HG02623 (cell line): ENCODE measurements around the gene GPR78.
"Not testable (repeated sequence)": the region's sequence is repeated elsewhere in the genome, so short reads cannot be mapped to it uniquely, and the experiment has no call there.

Source experiments
- ATAC-seq: cut with Tn5 transposase; IDR thresholded peaks from one replicate; pipeline ENCODE4 v1.9.1; 2021; ENCODE audit warnings: moderate library complexity; ENCODE audit not compliant: unreplicated experiment

The GPR78 gene

DNA sequence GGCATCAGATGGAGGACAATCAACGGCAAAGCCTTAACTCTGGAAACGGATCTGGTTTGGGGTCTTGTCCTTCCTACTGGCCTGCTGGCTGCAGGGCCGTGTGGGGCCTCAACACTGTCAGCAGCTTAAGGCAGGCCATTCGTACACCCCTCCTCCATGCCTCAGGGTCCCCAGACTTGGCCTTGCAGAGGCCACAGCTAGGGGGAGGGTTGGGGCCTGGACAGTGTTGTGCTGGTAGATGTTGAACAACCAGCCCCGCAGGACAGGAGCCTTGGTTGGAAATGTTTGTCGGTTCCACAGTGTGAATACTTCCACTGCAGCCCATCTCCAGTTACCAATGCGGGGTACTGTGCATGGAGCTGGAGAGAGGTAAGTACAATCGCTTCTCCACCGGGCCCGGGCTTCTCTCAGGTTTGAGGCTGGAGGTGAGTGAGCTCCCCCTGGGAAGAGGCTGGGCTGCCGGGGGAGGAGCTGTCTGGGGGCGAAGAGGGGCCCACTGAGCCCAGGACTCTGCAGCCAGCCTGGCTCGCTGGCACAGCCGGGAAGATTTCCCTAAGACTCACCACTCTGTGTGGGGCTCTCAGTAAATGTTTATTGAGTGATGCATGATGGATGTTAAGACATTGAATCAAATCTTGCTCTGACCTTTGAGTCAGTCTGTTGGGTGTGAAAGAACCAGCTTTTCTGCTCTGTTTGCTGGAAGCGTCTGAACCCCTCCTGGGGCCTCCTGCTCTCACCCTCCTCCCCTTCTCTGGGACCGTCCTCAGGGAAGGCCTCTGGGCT is 19.7 kb upstream of the GPR78 start:
- ATAC-seq: no peak

DNA sequence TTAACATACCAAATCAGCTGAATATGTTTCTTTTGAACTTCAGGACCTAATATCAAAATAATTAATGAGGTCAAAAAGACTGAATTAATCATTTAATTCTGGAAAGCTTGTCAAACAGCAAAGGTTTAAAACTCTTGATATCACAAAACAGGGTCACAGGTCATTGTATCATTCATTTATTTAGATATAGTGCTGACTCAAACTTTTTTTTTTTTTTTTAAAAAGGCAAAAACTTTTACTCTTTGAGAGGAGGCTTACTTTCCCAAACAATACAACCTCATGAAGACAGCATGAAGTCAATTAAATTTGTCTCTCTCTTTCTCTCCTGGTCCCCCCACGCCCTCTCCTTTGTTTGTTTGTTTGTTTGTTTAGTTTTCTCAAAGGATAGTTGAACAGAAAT is 15.6 kb upstream of the GPR78 start:
- ATAC-seq: no peak

DNA sequence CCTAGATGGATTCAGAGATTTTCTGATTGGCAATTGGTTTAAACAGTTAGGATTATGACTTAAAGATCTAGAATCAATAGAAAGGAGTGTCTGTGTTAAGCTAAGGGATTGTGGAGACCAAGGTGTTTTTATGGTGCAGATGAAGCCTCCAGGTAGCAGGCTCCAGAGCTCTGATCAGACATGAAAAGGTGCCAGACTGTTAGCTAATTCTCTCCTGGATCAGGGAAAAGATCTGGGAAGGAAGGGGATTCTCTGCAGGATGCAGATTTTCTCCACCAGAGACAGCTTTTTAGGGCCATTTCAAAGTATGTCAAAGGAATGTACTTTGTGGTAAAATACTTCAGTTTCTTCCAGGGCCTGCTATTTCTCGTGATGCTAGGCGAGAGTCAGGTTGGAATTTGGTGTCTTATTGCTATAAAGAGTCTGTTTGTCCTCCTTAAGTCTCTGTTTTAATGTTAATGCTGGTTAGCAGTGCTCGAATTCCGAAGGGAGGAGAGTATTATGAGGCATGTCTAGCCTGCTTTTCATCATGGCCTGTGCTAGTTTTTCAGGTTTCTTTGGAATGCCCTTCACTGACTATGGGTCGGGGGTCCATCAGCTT is 12.0 kb upstream of the GPR78 start:
- no peak for ATAC-seq

DNA sequence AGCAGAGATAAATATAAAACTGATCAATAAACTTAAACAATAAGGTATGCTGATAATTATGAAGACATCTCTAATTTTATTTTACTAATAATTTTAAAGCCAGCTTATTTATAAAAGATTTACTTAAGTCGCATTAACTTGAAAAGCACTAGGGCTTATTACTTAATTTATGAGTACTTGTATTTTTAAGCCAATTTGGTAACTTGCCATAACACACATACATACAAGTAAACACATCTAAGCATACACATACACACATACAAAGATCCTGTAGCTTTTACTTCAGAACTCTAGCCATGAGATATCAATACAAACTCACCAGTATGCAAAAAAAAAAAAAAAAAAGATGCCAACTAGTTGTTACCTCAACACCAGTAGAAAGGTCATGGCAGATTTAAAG is 10.0 kb upstream of the GPR78 start:
- no peak for ATAC-seq

DNA sequence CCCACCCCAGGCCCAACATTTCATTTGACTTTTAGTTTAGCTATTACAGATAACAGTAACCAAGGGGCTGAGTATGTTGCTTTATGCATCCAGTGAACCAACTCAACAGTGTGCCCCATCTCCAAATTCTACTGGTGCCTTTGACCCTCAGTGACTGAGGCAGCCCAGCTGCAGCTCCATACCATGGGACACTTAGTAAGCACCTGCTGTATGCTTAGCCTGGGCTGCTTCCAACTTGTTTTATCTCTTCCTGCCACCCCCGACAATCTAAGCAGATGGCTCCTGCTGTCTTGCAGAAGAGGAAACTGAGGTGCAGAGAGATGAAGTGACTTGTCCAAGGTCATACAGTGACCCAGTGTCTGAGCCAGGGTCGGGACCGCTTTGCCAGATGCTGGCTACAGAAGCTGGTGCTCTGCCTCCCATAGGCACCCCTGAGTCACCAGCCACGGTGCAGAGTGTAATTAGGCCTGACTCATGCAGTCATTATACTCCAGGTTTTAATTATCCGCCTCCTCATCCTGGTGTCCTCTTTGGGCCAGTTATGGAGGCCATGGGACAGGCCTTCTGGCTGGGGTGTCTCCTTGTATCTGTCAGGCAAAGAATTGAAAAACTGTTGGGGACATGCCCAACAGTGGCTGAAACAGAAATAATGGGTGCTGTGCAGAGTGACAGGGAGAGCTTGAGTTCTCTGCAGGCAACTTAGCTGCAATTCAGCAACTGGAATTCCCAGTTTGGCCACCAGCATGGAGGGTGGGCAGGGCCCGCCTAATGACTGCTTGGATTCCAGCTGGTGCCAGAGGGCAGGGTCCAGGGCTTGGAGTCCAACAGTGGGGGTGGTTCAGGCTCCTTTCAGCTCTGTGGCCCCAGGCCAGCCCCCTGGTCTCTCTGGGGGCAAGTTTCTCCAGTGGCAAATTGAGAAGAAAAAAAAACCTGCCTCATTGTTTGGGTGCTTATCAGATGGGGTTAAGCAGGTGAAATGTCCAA is 8.2 kb upstream of the GPR78 start:
- no peak for ATAC-seq

DNA sequence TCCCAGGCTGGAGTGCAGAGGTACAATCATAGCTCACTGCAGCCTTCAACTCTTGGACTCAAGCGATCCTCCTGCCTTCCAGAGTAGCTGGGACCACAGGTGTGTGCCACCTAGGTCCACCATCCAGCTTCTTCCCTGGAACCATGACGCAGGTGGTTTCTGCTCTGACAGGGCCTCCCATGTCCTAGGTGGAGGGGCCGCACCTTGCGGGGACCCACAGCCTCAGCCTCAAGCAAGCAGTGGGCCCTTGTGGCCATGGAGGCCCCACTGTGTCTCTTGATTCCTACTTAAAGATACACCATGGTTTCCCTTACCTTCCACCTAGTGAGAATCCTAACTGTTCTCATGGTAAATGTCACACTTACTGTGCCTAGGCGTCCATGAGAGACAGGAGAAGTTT is 6.9 kb upstream of the GPR78 start:
- no peak for ATAC-seq

DNA sequence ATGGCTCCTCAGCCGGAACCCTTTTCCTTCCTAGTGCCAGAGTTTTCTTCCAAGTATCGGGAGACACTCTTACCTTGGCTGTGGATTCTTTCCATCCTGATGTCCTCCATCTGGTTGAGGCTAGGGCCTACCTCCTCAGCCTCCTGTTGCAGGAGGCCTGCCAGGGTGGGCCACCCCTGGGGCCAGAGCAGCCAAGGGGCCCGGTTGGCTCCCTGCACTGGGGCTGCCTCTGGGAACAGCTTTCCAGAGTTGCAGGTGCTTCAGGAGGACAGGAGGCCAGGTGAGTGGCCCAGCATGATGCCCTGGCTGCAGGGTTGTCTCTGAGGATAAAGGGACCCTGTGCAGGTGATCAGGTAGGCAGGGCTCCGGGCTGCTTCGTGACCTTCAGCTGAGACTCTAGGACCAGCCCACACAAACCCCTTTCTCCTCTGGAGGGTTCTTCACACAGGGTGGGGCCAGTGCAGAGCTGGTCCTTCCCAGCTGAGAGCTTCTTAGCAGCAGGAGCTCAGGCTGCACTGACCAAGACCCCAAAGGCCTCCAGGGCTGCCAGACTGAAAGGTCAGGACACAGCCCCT is 5.3 kb upstream of the GPR78 start:
- ATAC-seq: no peak

DNA sequence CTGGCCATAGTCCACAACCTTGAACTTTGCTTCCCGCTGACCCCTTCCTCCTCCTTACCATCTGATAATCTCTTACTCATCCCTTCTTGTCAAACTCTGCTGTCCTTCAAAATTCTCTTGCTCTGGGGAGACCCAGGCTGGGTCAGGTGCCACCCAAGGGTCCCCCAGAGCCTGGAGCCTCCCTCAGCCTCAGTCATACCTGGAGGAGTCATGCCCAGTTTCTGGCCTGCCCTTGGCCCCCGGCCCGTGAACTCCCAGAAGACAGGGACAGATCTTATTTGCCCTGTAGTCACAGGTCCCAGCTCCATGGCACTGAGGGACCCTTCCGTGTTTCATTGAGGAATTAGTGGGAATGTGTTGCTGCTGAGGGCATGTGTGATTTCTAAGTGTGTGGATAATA is 4.7 kb upstream of the GPR78 start:
- ATAC-seq: no peak

DNA sequence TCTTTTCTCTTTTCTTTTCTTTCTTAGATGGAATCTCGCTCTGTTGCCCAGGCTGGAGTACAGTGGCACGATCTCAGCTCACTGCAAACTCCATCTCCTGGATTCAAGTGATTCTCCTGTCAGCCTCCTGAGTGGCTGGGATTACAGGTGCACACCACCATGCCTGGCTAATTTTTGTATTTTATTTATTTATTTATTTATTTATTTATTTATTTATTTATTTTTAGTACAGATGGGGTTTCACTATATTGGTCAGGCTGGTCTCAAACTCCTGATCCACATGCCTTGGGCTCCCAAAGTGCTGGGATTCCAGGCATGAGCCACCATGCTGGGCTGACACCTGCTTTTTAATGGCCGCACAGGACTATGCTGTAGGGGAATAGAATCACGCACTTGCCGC is 3.6 kb upstream of the GPR78 start:
- ATAC-seq: not testable (repeated sequence)

DNA sequence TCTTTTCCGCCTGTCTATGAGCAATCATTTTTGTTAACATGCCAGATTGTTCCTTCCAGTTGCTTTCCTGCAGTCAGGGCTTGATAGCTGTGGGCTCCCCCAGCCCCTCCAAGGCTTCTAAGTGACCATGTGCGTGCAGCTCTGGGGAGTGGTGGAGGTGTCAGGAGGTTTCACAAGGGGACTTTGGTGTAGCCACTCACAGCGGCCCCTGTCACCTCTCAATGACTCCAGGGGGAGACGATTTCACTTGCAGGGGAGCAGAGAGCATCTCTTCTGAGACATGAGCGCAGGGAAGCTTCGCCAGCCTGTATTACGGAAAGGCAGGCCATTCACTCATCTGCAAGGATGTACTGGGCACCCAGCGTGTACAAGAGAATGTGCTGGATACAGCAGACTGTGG is 3.1 kb upstream of the GPR78 start:
- no peak for ATAC-seq

DNA sequence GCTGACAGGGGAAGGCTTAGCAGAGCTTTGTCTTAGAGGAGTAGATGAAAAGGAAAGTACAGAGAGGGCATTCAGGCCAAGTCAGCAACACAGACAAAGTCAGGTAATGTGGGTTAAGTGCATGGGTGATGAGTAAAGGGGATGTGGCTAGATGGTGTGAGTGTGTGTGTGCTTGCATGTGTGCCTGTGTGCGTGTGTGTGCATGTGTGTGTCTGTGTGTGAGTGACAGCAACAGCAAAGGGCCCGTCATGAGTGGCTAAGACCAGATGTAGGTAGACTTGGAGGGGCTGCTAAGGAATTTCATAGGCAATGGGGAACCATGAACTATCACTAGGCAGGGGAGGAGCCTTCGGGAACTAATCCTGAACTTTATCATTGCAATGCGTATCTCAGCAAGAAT is 2.2 kb upstream of the GPR78 start:
- no peak for ATAC-seq

DNA sequence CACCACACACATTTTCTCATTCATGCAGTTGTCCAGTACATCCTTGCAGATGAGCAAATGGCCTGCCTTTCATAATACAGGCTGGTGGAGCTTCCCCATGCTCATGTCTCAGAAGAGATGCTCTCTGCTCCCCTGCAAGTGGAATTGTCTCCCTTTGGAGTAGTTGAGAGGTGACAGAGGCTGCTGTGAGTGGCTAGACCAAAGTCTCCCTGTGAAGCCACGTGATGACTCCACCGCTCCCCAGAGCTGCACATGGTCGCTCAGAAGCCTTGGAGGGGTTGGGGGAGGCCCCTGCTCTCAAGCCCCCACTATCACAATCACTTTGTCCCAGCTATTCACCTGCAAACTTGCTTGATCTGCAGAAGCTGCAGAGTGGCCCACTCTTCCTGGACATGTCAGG is 1.5 kb upstream of the GPR78 start:
- ATAC-seq: no peak

DNA sequence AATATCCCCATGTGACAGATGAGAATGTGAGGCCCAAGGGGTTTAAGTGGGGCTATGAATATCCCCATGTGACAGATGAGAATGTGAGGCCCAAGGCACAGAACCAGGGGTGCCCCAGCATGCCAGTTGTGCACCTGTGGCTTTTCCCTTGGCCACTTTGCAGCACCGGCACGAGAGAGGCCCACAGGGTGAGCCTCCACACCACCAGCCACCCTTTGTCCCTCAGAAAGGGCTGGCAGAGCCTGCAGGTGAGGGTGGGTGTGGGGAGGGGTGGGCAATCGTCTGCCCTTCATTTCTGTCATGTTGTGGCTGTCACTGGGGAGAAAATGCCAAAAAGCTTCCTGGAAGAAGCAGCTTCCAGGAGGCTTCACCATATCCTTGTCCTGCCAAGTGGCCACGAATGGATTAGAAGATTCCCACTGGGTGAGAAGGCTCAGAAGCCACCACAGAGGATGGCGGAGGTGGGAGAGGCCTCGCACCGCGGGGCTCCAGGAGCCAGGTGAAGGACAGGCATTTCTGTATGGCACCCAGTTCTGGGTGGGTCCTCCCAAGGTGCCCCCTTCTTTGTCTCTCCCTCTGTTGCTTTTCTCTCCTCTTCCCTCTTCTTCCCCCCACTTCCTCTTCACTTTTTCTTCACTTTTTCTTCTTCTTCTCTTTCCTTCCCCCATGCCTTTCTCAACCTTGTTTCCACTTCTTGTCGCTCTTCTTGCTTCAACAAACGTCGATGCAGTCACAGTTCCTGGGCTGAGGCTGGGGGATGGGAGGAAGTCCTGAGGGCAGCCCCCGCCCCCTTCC is 469 bp upstream of the GPR78 start:
- no peak for ATAC-seq

DNA sequence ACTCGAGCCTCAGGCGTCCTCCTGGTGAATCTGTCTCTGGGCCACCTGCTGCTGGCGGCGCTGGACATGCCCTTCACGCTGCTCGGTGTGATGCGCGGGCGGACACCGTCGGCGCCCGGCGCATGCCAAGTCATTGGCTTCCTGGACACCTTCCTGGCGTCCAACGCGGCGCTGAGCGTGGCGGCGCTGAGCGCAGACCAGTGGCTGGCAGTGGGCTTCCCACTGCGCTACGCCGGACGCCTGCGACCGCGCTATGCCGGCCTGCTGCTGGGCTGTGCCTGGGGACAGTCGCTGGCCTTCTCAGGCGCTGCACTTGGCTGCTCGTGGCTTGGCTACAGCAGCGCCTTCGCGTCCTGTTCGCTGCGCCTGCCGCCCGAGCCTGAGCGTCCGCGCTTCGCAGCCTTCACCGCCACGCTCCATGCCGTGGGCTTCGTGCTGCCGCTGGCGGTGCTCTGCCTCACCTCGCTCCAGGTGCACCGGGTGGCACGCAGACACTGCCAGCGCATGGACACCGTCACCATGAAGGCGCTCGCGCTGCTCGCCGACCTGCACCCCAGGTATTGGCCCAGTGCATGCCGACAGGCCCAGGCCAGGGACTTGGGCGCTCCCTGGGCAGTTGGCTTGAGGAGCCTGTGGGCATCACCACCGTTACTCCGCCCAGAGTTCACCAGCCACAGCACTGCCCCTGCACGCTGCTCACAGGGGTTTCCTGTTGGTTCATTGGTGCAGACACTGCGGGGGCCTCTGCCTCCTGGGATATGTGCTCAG is 1.1 kb downstream of the GPR78 start:
- no peak for ATAC-seq

DNA sequence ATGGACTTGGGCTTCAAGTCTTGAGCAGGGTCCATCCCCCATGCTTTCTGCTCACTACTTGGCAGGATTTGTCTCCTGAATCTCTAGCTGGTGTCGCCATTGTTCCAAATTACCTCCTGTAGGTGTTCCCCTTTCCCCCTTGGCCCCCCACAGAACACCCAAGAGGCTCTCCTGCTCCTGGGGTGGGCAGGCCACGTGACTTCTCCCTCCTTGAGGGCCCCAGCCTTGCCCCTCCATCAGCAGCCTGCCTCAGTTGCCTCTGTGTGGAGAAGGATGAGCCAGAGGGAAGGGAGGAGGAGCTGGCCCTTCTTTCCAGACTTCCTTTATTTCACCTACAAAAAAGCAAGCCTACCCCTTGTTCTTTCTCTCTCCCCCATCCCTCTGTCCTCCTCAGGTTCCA is 1.8 kb downstream of the GPR78 start:
- ATAC-seq: no peak

DNA sequence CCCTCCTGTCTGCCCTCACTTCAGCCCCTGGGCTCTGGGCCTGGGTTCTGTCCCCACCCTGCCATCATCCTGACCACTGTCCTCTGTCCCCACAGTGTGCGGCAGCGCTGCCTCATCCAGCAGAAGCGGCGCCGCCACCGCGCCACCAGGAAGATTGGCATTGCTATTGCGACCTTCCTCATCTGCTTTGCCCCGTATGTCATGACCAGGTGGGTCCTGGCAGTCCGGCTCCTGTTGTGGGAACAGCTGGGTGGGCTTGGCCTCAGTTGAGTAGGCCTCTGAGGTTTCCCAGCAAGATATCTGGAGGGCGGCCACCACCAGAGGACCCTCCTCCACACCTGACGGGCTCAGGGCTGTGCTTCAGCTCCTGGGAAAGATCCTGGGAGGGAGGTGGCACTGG is 2.2 kb downstream of the GPR78 start:
- no peak for ATAC-seq

DNA sequence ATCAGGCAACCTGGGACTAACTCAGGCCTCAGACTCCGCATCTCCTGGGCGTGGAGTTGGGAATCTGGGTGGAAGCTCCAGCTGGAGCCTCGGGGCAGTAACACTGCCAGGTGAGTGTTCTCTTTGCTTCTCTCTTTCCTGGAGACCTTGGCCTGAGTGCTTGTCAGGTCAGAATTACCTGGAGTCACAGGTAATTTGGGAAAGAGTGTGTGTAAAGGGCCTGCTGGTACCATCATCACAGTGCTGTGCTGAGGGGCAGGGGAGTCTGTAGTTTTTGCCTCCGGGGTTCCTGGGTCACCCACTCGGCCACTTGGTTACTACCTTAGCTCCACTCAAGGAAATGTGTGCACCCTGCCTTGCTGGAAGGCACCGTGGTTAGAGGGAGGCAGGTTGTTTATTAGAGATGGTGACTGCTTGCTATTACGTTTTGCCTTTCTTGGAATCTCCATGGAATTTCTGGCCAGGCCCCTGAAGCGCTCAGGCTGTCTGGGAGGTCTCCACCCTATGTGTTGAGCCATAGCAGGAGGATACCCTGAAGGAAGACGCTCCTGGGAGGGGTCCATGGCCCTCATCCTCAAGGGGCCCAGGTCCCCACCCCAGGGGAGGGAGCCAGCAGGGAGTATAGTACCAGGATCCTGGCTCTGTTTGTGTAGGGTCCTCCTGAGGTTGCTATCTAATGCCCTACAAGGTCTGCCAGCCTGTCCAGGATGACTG is 2.9 kb downstream of the GPR78 start:
- no peak for ATAC-seq

DNA sequence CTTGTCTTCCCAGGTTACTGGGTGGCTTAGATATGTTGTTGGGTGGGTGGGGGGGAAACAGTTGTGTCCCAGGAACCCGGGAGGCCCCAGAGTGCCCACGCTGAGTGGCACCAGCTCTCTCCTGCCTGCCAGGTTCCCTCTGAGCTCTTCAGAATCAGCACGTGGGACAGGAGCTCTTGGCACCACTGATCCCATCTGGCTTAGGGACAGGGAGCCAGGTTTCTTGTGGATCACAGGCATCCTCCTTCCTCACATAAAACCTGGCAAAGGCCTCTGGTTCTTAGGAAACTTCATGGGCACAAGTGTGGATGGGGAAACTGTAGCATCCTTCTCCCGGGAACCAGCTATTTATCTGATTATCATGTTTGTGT is 3.4 kb downstream of the GPR78 start:
- ATAC-seq: no peak

DNA sequence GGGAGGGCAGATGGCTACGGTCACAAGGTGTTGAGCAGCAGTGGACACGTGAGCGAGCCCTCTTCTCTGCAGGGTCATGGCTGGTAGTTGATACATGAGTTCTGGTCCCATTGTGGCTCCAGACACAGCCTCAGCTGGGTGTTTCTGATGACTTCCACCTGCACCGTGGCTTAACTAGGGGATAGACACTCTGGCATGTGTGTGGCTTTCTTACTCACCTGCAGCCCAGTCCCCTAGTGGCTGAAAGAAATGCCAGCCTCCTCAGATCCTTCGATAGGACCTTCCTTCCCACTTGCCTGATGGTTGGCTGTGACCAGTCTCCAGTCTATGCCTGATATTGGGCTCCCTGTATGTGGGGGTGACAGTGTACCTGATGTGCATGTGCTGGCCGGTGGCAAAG is 5.0 kb downstream of the GPR78 start:
- no peak for ATAC-seq
